Kidney epithelial cell (primary cell): ENCODE results near the gene CYTH4. TPM values are rescaled to one million over a fixed set of nuclear protein-coding genes. Genes with fewer than 3 reads are reported as not detected.
A peak's percentile ranks its signal among the peaks of the same experiment; 100 is the strongest.

Experiments used
- DNase-seq: peaks from one replicate; pipeline ENCODE4 v3.0.0-alpha.2; 2010; ENCODE audit warnings: low read depth
- H3K27me3 ChIP-seq: 2 replicates; pipeline ENCODE4 v1.6.0; 2011; ENCODE audit warnings: low read length; ENCODE audit not compliant: control insufficient read depth, insufficient read depth
- H3K36me3 ChIP-seq: 2 replicates; pipeline ENCODE4 v1.5.1; 2011; ENCODE audit warnings: low read length; ENCODE audit not compliant: control insufficient read depth, insufficient read depth
- H3K4me3 ChIP-seq: 2 replicates; pipeline ENCODE4 v1.5.1; 2011; ENCODE audit warnings: low read depth, mild to moderate bottlenecking, control low read depth, low read length
- total RNA-seq: library from RNA; depleted of rRNA; stranded (reverse); fragments of >200 nt; gene quantifications from 2 replicates; pipeline ENCODE4 v1.2.3, GENCODE V29; 2015
- TF ChIP-seq, protein P1 (sequence below): IDR thresholded peaks from 2 replicates; pipeline ENCODE4 v1.5.1; 2011; ENCODE audit warnings: mild to moderate bottlenecking, moderate library complexity, low read length, control low read depth, inconsistent platforms; ENCODE audit not compliant: insufficient read depth, poor library complexity, severe bottlenecking

CYTH4 gene
- total RNA-seq, 1 donor from 2014 or later = not detected

DNA sequence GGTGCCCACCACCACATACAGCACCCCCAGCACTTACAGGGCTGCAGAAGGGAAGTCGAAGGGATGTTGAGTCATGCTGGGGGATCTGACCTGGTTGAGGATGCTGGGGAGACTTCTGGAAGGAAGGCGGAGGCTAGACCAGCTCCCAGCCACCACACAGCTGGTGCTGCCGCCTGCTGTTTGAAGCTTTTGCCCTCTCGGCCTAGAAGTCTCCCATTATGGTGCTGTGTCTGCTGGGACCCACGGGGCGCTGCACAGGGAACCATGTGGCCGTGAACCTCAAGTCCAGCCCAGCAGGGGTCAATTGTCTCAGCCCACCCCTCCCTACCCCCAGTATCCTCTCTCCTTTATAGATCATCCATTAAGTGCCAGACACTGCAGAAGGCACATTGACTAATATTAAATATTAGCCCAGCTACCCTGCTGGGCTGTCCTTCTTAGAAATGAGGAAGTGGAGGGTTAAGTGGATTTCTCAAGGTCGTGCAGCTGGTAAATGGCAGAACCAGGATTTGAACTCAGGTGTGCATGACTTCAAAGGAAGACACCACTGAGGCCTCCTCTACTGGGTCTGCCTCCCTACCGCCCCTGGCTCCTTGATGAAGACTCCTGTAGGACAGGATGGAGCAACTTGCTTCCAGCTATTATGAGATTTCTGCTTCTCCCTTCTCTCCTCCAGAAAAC is 49.7 kb downstream of the CYTH4 start:
- DNase-seq = no peak
- Histone ChIP-seq H3K4me3 (no peak overlapping the region), H3K36me3 (no peaks in the 10 kb centered on the region), H3K27me3 (peaks cover 4% of the 10 kb centered on the region)
- TF ChIP-seq, protein P1, sequence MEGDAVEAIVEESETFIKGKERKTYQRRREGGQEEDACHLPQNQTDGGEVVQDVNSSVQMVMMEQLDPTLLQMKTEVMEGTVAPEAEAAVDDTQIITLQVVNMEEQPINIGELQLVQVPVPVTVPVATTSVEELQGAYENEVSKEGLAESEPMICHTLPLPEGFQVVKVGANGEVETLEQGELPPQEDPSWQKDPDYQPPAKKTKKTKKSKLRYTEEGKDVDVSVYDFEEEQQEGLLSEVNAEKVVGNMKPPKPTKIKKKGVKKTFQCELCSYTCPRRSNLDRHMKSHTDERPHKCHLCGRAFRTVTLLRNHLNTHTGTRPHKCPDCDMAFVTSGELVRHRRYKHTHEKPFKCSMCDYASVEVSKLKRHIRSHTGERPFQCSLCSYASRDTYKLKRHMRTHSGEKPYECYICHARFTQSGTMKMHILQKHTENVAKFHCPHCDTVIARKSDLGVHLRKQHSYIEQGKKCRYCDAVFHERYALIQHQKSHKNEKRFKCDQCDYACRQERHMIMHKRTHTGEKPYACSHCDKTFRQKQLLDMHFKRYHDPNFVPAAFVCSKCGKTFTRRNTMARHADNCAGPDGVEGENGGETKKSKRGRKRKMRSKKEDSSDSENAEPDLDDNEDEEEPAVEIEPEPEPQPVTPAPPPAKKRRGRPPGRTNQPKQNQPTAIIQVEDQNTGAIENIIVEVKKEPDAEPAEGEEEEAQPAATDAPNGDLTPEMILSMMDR = peak; percentile 54

DNA sequence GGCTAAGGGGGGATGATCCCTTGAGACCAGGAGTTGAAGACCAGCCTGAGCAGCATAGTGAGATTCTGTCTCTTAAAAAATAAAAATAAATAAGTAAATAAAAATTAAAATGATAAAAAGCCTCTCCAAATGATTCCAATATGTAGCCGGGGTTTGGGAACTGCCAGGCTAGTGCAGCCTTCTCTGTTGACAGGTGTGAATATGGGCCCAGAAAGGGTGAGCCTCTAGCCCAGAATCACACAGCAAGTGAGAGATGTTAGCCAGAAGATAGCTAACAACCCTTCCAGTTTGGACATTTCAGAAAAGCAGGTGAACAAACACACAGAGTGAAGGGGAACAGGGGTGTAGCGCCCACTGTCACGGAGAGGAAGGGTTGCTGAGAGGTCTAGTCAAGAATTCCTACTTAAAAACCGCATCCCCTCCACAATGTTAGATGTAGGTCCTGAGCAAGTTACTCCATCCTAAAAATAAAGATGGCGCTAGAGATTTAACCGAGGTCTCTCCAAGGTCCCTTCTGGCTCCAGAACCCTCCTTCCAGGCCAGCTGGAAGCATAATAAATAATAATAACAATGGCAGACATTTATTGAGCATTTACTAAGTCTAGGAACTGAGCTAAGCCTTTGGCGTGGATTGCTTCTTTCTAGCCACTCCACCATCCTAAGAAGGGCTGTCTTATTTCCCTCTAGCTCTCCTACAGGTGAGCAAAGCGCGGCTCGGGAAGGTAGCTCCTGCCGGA is 51.6 kb downstream of the CYTH4 start:
- H3K27me3 ChIP-seq = peaks cover 4% of the 10 kb centered on the region
- no peak overlapping the region for H3K4me3 ChIP-seq
- DNase-seq = no peak
- TF ChIP-seq, protein P1 = no peak
- H3K36me3 ChIP-seq = no peaks in the 10 kb centered on the region

DNA sequence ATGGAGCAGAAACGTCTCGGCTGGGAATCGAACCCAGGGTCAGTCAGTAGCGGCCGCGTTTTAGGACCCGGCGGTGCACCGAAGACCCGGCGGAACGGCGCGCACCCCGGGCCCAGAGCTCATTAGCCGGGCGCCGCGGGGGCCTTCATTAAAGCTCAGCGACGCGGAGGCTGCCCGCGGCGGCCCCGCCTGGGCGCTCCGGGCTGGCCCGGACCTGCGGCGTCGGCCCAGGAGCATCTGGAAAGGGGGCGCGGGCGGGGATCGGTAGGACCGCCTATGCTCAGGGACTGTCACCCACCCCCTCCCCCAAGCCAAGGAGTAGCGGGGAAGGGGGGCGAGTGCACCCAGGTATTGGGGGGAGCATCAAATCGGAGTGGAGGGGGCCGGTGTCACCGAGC is 52.2 kb downstream of the CYTH4 start:
- Histone ChIP-seq H3K27me3 (peaks cover 4% of the 10 kb centered on the region), H3K4me3 (no peak overlapping the region), H3K36me3 (no peaks in the 10 kb centered on the region)
- DNase-seq = no peak
- TF ChIP-seq, protein P1 = no peak

DNA sequence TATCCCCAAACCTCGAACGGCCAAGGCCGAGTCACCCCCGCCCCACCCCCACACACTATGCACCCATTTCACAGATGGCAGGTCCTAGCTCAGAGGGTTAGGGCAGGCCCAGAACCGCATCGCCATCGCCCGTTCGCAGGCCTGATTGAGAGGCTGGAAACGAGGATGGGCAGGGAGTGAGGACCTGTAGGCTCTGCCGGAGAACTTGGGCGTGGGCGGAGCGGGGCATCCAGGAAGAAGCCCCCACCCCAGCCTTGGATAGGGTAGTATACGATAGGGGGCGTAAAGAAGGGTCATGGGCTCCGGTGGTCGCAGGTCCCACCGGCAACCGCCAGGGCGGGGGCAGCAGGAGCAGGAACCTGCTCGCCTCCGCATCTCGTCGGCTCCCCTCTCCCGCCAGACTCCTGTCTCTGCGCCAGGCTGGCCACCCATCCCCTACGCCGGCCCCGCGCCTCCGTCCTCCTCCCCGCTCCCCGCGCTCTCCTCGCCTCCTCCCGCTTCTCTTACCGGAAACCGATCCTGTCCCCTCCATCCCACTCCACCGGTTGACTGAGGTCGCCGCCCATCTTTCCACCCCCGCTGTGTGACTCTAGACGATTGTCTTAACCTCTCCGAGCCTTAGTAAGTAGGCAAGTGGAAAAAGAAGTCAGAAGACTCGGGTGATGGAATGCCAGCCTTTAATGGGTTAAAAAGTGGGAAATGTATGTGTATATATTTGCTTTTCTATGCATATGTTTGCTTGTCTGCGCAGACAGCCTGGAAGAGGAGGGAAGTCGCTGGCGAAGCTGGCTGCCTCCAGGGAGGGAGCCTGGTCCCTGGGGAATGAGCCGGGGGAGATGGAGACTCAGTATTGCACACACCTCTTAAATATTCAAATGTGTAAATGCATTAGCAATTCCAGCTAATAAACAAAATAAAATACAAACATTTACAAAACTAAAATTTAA is 52.8 kb downstream of the CYTH4 start:
- Histone ChIP-seq H3K27me3 (peaks cover 4% of the 10 kb centered on the region), H3K4me3 (no peak overlapping the region), H3K36me3 (no peaks in the 10 kb centered on the region)
- no peak for DNase-seq
- TF ChIP-seq, protein P1 = no peak

DNA sequence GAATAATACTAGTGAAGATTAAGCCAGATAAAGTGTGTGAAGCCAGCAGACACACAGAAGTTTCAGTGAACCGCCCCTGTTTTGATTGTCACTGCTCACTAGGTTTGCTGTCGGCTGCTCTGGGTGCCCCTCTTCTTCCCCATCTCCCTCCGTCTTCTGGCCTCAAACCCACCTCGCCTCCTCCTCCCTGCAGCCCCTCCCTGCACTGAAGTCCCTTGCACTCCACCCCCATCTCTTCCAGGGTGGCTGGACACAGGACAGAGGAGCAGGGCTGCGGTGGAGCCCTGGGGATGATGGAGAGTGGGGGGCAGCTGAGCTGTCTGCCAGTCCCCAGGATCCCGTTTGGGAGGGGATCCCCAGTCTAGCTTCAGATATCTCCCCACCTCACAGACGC is 53.5 kb downstream of the CYTH4 start:
- TF ChIP-seq, protein P1 = no peak
- H3K36me3 ChIP-seq = no peaks in the 10 kb centered on the region
- H3K4me3 ChIP-seq = no peak overlapping the region
- no peak for DNase-seq
- peaks cover 6% of the 10 kb centered on the region for H3K27me3 ChIP-seq
